ENCODE data around the gene UFSP2.
"Not testable (repeated sequence)": the region's sequence is repeated elsewhere in the genome, so short reads cannot be mapped to it uniquely, and the experiment has no call there.

UFSP2 gene

DNA sequence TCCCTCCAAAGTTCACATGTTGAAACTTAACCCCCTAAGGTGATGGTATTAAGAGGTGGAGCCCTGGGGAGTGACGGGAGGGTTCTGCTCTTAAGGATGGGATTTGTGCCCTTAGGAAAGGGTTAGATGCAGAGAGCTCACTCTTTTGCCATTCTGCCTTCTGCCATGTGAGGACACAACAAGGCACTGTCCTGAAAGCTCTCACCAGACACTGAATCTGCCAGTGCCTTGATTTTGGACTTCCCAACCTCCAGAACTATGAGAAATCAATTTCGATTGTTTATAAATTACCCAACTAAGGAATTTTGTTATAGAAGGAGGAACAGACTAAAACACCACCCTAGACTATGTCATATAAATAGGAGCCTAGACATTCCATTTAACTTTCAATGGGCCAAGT, 41.7 kb downstream of the UFSP2 start:
- in situ Hi-C loops (cut with MboI; ENCODE audit: low sequenced_read_pairs): no loop called here

DNA sequence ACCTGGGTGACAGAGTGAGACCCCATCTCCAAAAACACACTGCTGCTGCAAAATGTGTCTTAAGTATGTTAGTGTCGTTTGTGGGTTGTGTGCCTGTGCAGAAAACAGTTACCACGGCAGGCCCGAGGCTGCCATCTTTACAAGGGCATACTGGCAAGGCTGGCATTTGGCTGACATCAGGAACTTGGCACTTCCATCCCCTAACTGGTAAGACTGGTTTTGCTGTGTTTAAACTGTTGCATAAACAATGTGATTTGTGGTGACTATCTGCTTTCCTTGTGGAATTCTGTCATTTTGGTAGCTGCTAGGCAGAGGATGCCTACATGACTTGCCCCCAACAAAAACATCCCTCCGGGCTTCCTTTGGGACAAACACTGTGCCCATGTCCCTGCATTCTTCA, 42.3 kb downstream of the UFSP2 start:
- in situ Hi-C loops (cut with MboI; ENCODE audit: low sequenced_read_pairs): no loop called here

DNA sequence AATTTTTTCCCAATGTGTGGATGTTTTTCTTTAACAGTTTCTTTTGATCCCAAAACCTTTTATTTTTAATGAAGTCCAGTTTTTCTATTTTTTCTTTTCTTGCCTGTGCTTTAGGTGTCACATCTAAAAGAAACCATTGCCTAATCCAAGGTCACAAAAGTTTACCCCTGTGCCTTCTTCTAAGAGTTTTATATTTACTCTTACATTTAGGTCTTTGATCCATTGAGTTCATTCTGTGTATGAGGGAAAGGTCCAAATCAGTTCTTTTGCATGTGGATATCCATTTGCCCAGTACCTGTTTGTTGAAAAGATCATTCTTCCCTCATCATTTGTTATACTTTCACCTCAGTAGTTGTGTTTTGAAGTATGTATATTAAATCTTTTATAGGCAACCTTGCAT, 43.0 kb downstream of the UFSP2 start:
- in situ Hi-C loops (cut with MboI; ENCODE audit: low sequenced_read_pairs): no loop called here

DNA sequence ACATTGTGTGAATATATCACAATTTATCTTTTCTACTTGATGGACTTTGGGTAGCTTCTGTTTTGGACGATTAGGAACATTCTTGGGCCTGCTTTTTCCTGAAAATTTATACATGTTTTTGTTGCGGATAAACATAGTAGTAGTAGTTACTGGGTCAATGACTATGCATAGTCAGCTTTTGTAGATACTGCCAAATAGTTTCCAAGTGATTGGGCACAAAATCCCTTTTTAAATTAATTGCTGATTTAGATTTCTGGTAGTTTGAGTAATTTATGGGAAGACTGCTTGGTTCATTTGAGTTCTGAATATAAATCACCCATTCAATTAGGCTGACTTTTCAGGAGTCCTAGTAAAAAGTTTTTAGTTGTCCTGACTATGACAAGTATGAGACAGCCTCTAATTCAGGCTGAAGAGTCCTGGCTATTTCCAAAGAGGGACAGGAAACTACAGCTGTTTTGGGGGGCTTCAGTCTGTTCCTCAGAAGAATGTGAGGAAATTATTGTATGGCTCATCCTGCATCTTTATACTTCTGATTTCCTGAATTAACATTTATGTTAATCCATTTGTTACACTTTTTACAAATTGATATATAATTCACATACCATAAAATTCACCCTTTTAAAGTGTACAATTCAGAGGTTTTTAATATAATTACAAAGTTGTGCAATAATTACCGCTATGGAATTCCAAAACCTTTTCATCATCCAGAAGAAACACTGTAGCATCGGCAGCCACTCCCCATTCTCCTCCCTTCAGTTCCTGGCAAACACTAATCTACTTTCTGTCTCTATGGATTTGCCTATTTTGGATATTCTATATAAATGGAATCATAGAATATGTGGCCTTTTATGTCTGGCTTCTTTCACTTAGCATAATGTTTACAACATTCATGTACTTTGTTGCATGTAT, 44.2 kb downstream of the UFSP2 start:
- in situ Hi-C loops (cut with MboI; ENCODE audit: low sequenced_read_pairs): no loop called here

DNA sequence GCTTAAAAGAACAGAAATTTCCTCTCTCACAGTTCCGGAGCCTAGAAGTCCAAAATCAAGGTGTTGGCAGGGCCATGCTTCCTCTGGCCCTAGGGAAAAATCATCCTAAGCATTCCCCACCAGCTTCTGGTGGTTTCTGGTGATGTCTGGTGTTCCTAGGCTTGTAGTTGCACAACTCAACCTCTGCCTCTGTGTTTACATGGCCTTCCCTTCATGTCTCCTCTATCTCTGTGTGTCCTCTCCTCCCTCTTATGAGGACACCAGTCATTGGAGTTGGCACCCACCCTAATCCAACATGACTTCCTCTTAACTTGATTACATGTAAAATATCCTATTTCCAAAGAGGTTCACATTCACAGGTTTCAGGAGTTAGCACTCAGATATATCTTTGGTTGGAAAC, 45.4 kb downstream of the UFSP2 start:
- in situ Hi-C loops (cut with MboI; ENCODE audit: low sequenced_read_pairs): no loop called here

DNA sequence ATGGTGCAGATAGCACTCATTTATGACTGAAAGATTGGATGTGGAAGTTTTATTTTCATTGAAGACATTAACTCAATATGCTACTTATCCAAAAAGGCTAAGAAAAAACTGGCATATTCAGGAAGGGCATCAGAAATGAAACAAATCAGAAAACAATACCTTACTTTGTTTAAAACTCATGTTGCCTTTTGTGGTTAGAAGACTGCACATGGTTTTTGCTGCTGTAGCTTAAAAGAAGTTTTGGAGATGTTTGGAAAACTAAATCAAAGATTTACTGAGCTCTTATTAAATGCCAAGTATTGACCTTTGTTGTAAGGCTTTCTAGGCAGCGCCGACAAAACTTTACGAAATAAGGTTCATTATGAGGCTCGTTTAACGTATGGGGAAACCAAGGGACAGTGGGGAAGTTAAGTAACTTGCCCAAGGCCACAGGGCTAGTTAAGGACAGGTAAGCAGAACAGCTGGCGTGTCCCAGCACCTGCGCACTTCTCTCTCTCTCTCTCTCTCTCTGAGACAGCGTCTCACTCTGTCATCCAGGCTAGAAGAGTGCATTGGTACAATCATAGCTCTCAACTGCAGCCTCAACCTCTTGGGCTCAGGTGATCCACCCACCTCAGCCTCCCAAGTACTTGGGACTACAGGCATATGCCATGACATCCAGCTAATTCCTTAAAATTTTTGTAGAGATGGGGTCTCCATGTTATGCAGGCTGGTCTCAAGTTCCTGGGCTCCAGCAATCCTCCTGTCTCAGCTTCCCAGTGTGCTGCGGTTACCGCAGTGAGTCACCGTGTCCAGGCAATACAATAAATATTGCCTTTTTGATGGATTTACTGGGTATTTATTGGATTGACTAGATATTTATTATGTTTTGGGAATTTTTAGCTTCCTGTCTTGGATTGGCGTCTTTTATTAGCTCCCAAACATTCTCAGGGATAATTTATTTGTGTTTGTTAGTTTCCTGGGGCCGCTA, 46.2 kb downstream of the UFSP2 start:
- in situ Hi-C loops (cut with MboI; ENCODE audit: low sequenced_read_pairs): no loop called here

DNA sequence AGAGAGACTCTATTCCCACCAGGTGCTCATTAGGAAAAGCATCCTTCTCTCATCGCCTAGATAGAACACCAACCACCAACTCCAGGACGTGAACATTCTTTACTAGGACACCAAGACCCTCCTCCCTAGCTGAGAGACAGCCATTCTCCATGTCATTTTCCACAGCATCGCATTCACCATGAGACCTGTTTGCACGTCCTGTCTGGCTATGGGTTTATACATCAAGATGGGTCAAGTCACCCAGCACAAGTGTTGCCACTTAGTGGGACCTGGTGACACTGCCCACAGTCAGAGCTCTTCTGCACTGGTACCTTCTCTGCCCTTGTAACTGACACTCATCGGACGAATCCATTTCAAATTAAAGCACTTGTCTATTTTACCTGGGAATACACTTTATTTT, 47.5 kb downstream of the UFSP2 start:
- in situ Hi-C loops (cut with MboI; ENCODE audit: low sequenced_read_pairs): no loop called here

DNA sequence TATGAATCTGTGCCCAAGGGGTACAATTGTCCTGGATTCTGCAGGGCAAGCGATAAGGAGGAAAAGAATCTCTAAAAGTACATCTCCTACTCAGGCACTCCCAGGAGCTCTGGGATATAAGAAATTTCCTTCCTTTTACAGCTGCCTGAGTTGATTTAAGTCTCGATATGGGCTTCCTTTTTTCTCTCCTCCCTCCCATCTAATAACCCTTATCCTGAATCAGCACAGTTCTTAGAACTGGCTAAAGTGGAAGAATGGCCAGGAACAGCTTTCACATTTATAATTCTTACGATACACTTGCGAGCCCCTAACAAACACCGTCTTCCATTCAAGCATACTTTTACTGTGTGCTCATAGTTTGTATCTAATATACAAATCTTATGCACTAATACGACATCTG, 51.2 kb downstream of the UFSP2 start:
- in situ Hi-C loops (cut with MboI; ENCODE audit: low sequenced_read_pairs): no loop called here

DNA sequence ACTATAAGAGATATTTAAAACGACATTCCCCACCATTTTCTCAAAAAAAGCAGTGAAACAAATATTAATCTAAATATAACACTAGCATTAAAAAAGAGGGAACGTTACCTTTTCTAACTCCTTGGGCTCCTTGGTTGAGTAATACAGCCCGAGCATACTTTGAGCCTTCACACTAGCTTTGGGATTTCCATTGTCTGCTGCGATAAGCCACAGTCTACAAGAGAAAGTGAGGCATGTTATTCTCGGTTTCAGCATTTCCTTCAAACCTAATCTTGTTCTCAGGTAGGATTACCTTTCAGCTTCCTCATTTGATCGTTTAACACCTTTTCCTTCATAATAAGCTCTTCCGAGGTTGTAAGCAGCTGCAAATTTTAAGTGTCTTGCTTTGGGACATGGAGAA, 51.7 kb downstream of the UFSP2 start:
- in situ Hi-C loops (cut with MboI; ENCODE audit: low sequenced_read_pairs): no loop called here

DNA sequence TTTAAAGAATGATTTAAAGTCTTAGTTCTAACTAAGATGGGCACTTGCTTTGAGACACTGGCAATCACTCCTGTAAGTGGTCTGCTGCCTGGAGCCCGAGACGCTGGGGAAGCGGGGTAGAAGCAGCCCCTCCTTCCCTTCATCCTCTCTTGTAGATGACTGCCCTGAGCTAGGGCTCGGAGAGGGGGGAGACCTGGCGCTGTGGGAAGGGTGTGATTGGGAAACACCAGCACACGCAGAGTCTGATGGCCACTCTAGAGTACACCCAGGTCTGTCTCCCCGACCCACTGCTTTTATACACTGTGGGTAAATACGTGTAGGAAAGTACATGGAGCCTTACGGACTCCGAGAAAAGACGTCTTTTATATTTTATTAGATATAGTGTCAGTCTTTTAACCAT, 54.1 kb downstream of the UFSP2 start:
- in situ Hi-C loops (cut with MboI; ENCODE audit: low sequenced_read_pairs): no loop called here

DNA sequence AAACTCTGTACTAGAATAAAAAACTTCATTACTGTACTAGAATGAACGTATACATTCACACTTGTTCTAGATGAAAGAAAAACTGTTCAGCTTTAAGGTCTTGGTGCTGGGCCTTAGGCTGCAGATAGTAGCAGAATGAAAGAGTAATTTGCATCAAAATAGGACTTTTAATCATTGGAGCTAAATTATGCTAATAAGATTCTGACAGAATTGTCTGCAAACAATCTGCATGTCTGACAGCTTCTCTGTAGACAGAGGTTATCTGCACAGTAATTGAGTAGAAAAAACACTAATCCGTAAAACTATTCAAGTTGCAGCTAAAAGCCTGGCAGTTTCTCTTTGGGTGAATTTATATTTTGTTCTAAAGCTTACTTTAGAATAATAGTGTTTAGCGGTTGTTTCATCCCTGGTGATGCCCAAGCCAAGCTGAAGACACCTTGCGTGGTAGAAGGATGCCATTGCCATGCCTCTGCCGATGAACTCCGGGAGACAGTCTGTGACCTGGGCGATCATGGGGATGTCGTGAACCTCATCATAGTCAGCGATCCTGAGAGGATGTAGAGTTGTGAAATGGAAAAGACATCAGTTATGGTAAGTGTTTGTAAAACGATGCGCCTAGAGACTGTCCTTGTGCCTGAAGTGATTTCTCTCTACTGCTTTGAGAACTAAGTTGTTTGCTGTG, 55.4 kb downstream of the UFSP2 start:
- in situ Hi-C loops (cut with MboI; ENCODE audit: low sequenced_read_pairs): no loop called here

DNA sequence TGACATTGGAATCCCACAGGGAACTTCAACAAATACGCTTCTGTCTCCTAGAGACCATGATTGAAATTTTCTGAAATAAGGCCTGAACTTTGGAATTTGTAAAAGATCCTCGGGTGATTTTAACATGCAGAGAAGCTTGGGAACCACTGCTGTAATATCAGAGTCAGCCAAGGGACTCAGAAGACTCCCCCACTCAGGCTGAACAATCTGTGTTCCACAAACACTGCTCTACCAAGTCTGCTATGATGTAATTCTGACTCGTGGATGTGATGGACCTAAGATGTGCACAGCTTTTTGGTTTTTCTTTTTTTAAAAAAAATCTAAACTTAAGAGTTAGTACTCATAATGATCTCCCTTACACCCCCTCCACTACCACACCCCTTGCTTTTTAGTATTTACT, 56.0 kb downstream of the UFSP2 start:
- in situ Hi-C loops (cut with MboI; ENCODE audit: low sequenced_read_pairs): no loop called here

DNA sequence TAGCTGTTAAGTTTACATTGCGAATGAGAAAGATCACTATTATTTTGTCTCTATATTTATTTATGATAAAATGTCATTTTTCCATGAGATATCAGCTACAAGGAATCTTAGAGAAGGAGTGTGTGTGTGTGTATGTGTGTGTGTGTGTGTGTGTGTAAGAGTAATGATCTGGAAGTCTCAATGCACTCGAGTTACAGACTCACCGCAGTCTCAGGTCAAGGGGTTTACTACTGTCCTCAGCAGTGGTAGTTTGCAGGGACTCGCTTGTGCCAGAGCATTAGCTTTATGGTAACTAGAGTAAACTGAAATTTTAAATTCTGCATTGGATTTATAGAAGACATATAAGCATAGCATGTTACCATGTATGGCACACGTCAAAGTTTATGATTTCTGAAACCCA, 60.9 kb downstream of the UFSP2 start:
- in situ Hi-C loops (cut with MboI; ENCODE audit: low sequenced_read_pairs): no loop called here

DNA sequence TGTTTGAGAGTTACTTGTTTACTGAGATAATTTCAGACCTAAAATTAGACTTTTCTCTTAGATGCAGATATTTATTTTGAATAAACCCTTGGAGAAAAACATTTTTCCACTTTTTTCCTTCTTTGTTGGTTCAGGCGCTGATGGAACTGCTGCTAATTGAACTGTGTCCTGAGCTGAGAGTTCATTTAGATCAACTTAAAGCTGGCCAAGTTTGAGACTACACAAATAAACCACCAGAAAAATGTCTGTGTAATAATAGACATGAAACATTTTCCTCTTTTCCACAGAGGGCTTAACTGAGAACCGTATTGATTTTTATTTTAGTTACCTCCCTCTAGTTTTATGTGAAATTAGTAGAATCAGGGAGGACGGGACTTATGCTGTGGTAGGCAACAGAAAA, 62.5 kb downstream of the UFSP2 start:
- in situ Hi-C loops (cut with MboI; ENCODE audit: low sequenced_read_pairs): no loop called here

DNA sequence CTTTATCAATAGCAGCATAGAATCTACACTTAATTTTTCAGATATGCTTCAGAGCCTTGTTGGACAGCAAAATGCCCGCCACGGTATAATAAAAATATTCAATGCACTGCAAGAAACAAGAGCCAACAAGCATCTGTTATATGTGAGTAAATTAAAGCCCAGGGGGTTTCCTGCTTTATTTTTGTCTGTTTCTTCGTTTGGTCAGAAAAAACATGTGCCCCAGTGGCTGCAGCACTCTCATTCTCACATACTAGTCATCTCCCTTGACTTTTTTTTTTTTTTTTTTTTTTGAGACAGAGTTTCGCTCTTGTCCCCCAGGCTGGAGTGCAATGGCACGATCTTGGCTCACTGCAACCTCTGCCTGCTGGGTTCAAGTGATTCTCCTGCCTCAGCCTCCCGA, 63.2 kb downstream of the UFSP2 start:
- in situ Hi-C loops (cut with MboI; ENCODE audit: low sequenced_read_pairs): not testable (repeated sequence)

DNA sequence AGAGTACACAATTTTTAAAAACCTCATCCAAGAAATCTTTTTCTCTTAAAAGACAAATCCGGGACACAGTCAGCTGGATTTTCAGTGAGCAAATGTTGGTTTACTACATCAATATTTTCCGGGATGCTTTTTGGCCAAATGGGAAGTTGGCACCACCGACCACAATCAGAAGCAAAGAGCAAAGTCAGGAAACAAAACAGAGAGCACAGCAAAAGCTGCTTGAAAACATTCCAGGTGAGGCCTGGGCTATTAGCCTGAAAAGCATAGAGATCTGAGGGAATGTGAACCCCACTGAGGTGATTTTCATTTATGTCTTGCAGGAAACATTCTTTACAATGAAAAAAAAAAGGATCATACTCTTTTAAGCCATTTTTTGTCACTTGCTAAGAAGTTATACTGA, 63.9 kb downstream of the UFSP2 start:
- in situ Hi-C loops (cut with MboI; ENCODE audit: low sequenced_read_pairs): no loop called here

DNA sequence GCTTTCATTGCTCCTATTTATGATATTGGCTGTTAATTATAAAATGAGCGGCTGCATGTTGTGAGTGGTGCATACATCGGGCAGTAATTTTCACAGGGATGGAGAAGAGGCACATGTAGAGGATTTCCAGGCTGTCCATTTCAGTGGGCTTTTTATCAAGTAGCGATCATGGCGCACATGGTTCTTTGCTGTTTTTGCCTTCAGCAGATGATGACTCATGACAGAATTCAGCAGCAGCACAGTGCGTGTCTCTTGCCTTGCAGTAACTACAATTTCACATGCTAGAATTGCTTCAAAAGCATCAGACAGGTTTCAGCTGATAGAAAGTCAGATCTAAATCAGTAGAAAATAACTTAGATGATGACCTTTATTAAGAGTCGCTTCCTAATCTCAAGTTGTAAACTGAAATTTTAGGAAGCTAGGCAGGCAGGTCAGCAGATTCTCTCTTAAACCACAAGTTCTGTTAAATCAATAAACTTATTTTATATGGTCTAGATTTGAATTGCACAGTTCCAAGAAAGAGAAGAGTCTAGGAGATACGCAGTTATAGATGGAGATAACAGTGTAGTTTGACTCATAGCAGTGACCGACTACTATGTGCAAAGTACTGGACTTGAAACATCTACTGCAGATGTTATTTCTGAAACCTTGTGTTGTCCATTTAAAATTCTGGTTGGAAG, 65.9 kb downstream of the UFSP2 start:
- in situ Hi-C loops (cut with MboI; ENCODE audit: low sequenced_read_pairs): no loop called here

DNA sequence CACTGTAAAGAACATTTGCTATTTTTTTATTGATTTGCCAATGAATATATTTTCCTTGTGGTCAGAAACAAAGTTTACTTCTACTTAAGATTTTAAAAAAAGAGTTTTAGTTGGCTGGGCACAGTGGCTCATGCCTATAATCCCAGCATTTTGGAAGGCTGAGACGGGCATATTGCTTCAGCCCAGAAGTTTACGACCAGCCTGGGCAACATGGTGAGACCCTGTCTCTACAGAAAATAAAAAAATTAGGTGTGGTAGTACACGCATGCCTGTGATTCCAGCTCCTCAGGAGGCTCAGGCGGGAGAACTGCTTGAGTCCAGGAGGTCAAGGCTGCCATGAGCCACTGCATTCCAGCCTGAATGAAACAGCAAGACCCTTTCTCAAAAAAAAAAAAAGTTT, 66.8 kb downstream of the UFSP2 start:
- in situ Hi-C loops (cut with MboI; ENCODE audit: low sequenced_read_pairs): no loop called here

DNA sequence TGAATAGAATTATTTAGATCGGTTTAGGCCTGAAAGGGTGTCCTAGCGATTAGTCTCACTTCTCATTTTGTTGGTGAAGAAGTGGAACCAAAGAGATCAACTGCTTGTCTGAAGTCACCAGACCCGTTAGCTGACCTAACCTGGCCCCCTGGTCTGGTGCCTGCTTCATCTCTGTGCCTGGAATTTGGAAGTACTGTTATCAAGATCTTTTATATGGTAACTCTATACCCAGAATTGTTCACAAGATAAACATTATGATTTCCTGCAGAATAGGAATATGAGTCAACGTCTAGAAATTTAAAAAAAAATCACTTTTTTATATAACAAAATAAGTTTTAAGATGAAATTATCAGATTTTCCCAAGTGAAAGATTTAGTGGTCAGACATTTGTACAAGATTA, 67.2 kb downstream of the UFSP2 start:
- in situ Hi-C loops (cut with MboI; ENCODE audit: low sequenced_read_pairs): no loop called here

DNA sequence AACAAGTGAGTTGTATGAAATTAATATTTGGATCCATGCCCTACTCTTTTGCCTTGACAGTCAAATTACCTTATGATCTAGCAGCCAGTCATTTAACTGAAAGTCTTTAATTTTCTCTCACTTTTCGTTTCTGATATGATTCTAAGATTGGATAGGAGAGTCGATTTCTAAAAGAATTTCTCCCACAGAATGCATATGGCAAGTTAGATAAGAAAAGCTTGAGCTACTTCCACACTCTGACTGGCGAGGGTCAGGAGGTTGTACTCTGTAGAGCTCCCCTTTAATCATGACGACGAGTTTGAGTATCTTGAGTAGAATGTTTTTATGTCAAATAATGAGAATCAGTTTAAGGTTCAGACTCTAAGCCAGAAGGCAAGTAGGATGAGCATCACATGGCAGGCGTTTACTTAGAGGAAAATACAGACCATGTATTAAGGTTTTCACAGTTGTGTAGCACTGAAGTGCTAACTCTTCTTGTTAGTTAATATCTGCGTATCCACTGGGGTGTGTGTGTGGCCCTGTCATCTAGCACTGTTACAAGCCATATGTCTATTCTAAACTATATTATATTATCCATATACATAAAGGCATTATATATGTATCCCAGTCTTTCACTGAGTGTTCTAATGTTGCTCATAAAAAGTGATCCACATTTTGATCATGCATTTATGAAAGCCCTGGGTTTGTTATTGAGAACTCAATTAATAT, 67.9 kb downstream of the UFSP2 start:
- in situ Hi-C loops (cut with MboI; ENCODE audit: low sequenced_read_pairs): no loop called here

Data from HL-60/S4 (cell line).